ENCODE results near the gene CLP1.

The CLP1 gene

DNA sequence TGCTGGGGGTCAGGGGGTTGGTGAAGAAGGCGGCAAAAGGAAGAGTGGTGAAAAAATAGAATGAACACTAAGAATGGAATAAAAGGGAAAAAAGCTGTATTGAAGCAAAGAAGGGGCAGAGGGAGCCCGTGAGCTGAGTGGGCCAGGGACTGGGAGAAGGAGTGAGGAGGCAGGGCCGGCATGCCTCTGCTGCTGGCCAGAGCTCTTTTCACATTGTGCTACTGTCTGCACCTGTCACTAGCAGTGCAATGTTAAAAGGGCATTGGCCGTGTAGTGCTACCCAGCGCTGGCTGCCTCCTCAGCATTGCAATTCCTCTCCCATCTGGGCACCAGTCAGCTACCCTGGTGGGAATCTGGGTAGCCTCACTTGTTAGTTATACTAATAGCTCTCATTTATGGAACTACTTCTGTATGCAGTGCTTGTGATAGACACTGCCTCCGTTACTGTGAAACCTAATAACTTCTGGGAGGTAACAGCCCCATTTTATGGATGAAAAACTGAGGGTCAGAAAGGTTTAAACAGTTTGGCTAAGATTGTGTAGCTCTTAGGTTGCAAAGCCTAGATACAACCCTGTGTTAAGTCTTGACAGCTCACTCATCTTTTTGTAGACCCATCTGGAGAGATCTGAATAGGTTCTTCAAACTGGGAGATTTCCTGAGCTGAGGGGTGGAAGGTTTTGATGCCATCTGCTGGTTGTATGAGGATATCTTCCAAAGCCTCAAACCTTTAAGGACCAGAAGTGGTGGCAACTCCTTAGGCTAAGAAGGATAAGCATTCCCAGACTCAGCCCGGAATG lies 16.4 kb upstream of the CLP1 start:
- DNase-seq, result peak; percentile 61

DNA sequence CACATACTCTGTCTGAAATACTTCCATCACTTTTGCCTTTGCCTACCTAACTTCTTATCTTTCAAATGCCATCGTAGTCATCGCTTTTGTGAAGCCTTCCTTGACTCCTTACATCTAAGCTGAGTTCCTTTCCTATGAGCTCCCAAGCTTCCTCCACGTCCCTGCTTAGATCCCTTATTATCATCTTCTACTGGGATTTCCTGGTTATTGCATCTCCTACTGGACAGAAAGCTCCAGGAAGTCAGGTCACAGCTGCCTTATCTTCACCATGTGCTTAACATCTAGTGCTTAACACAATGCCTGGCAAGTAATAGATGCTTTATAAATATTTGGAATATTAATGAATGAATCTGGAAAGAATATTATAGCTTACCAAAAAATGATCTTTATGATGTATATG lies 13.8 kb upstream of the CLP1 start:
- peak; percentile 14 for DNase-seq

DNA sequence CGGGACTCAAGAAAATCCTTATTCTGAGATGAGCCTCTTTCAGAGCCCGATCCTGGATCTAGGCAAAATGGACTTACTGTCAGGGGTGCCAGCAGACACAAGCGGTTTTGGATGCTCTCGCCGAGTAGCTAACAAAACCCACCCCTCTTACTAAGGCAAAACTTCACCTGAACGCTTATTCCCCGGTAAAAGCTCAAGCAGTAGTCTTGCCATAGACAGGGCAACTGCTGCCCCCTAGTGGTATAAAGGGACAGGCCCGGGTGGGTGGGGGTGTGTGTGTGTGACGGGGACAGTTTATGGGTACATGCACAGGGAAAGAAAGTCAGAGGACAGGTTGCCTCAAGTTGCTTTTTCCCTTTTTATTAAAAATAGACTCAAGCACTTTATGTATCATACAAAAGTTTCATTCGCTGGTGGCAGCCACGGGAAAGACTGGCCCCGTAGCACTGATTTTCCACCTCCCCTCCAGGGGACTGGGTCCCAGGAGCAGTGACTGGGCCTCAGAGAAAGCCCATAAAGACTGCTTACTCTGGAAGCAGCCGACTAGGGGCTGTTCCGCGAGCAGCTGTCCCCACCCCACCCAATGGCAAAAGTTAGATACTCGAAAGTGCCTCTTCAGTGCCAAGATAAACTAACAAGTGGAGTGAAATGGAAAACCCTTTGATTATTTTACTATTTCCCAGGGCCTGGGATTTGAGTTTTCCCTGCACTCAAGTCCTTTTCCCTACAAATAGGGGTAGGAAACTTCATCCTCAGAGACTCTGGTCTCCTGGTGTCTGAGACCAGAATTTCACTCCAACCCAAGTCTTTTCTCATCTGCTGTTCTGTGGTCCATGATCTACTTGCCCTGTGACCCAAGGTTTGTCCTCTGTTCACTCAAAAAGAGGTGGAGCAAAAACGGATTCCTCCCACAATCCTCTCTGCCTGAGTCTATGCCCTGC lies 12.5 kb upstream of the CLP1 start:
- DNase-seq, result peak; percentile 85

DNA sequence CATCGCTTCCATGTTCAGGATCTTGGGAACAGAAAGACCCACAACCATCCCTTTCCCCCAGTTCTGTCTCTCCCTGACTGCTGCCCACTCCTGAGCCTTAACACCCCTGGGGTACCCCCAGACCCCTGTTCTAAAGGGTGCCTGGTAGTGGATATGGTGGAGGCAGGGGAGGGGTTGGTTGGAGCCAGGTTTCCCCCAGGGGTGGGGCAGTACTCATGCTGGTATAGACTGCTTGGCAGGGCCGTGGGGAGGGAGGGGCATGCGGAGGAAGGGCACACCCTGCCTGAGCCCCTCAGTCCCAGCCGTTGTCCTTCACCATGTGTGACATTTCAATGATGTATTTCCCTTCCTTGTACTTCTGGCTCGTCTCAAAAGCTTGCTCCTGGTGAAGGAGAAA lies 11.9 kb upstream of the CLP1 start:
- DNase-seq, result no peak

DNA sequence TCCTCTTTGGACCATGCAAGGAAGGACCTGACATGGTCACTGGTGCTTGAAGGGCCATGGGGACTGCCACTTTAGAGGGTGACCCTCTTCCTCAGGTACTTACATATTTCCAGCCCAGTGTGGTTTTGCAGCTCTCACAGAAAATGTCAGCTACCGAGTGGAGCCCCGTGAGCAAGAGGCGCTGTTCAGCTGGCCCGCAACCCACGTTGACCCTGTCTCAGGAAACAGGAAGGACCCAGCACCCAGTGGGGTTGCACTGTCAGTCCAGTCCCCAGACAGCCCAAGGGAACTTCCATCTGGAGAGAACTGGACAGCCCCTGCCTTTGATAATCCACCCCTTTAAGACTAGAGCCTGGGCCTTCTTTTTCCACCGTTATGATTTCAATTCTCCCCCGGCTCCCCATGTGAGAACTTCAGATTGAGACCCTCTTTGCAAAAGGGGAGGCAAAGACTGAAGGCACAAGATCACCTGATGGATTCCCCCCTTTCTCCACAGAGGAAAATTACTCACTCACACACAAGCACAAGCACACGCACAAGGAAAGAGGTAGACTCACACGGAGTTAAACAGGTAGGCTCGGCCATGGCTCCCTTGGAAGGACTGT lies 11.3 kb upstream of the CLP1 start:
- DNase-seq, result no peak

DNA sequence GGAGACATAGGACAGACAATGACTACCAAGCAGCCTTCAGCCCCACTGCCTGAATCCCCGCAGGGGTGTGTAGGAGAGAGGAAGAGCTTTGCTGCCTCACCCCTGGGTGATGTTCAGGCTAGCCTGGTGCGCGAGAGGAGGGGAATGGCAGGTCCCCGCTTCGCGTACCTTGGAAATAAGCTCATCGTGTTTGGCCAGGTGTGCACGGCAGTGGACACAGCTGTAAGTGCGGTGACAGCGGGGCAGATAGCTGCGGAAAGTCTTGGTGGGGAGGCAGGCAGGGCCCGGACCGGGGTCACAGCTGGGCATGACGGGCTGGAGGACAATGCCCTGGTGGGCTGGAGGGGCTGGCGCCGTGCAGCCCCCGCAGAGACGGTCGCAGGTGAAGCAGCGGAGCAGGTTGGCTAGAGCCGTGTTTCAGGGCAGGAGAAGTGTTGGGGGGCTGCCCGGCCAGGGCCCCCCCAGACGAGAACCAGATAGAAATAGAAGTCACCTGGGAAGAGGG lies 10.7 kb upstream of the CLP1 start:
- peak; percentile 43 for DNase-seq

DNA sequence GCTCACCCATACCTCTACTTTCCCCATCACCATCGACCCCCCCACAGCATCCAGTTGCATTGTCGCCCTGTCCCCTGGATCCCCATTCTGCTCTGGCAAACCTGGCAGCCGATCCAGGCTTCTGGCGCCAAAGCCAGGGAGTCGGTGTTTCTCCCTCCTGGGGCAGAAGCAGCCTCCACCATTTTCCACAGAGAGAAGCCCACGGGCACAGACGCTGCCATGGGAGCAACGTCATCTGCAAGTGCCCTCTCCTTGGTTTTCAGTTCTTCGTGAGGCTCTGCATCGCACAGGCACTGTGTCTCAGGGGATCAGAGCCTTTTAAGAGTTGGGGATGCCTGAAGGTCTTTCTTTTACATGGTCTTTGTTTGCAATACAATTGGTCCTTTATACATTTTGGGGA lies 10.2 kb upstream of the CLP1 start:
- DNase-seq, result peak; percentile 23

DNA sequence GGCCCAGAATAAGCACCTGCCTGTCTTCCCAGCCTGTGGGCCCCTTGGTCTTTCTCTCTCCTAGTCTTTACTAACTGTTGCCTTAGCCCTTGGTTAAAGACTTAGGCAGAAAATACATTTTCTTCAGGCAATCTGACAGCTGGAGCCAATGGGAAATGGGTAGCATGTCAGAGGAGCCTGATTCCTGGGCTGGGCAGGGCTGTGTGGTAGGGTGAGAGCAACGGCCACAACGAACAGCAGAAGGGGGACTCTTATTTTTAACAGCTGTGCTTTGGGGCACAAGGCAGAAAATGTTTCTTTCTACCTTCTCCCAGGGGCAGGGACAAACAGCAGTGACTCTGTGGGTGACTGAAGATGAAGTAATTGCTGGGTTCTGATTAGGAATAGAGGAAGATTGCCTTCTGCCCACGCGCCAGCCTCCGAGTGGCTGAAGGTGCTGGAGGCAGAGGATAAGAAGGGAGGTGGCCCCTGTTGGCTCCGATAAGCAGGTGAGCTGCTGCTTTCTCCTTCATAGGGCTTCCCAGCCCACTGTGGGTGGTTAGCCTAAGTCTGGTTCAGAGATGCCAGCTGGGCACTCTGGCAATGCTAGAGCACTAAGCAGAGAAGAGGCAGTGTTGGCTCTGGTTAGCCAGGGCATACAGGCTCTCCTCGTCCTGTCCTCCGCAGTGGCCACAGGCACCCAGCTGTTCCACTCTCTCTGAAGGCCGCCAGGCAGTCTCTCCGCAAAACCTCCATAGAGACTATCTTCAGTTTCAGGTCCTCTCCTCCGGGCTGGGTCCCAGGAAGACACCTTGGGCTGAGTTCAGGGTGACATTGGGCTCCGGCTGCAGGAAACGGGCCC lies 9.4 kb upstream of the CLP1 start:
- DNase-seq, result peak; percentile 24

DNA sequence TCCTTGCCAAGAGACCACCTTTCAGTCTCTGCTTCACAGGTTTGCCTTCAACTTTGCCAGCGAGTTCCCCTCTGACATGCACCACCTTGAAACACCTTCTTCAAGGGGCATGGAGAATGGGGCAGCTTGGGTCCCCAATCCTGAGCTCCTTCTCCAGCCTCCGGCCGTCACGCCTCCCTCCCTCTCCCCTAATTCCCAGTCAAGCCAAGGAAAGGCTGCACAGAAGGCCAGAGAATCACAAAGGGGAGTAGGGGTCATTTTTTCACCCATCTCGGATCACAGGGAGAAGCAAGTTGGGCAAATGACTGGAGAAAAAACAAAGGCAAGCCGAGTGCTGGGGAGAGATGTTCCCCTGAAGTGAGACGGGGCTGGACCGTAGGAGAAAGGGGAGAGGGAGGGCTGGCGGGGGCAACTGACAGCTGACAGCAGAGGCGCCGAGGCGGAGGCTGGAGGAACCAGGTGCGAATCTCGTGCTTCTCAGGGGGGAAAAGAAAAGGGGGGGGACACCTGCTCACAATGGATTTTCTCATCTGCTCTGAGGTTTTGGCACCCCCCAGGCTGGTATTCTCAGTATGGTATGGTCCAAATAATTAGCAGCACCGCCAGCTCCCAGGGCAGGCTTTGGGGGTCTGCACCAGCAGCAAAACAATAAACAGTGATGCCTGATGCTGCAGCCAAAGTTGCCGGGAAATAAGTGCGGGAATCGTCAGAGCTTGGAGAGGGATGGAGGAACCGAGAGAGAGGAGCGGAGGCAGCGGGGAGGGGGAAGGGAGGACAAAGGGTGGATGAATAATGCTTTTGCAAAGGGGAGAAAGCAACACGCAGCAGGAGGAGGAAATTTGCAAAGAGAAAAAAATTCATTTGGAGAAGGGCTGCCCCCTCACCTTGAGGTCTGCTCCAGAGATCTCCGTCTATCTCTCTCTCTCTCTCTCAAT lies 8.5 kb upstream of the CLP1 start:
- DNase-seq, result peak; percentile 10

DNA sequence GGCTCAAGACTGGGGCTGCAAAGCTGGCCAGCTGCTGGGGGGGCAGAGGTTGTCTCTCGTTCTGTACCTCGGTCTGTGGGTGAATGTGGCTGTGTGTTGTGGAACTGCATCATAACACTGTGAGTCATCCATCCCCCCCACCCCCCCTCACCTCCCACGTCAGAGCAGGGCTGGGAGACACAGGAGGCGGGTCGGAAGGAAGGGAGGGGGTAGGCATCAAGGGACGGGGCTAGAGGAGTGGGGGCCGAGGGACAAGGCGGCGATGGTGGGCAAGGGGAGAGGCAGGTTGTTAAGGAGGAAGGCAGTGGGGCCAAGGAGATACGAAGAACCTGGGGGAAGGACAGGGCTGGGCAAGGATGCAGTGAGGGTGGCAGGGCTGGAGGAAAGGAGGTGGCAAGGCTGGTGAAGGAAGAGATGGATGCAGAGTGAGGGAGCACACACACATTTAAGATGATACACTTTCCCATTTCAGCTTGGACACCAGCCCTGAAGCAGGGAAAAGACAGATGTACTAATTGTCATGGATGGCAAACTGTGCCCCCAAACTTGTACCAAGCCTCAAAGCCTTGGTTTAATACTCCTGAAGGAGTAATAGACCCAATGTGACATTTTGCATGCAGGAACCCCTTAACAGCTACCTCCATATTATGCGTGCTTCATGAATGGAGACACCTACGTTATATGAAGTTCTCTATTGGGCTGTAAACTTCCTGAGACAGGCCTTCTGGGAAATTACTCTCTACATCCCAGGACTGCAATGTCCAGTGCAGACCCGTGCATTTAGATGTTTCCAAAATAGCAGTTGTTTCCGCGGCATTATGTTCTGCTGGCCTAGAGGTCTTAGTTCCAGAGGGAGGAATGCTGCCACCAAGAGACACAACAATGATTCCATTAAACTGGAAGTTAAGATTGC lies 7.5 kb upstream of the CLP1 start, which contains the start of gene YPEL4:
Gene YPEL4, minus strand, starts transcription at position 87 of the 913 bp plus-strand sequence. CDS start 2,805 bp downstream, outside the sequence.
- peak; percentile 39 for DNase-seq

DNA sequence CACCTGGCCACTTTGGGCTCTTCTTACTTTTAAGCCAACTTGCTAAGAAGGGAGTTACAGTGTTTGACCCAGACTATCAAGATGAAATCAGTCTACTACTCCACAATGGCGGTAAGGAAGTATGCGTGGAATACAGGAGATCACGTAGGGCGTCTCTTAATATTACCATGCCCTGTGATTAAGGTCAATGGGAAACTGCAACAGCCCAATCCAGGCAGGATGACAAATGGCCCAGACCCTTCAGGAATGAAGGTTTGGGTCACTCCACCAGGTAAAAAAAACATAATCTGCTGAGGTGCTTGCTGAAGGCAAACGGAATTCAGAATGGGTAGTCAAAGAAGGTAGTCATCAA lies 6.8 kb upstream of the CLP1 start:
- DNase-seq, result no peak

DNA sequence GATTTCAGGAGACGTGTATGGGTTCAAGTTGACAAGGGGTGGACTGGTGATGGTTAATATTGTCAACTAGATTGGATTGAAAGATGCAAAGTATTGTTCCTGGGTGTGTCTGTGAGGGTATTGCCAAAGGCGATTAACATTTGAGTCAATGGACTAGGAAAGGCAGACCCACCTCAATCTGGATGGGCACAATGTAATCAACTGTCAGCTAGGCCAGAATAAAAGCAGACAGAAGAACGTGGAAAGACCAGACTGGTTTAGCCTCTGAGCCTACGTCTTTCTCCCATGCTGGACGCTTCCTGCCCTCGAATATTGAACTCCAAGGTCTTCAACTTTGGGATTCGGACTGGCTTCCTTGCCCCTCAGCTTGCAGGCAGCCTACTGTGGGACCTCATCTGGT lies 6.2 kb upstream of the CLP1 start:
- DNase-seq, result no peak

DNA sequence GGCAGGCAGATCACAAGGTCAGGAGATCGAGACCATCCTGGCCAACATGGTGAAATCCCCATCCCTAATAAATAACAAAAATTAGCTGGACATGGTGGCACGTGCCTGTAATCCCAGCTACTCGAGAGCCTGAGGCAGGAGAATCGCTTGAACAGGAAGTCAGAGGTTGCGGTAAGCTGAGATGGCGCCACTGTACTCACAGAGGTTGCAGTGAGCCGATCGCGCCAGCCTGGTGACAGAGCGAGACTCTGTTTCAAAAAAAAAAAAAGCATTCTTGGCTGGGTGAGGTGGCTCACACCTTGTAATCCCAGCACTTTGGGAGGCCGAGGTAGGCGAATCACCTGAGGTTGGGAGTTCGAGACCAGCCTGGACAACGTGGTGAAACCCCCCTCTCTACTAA lies 5.3 kb upstream of the CLP1 start:
- DNase-seq, result peak; percentile 5

DNA sequence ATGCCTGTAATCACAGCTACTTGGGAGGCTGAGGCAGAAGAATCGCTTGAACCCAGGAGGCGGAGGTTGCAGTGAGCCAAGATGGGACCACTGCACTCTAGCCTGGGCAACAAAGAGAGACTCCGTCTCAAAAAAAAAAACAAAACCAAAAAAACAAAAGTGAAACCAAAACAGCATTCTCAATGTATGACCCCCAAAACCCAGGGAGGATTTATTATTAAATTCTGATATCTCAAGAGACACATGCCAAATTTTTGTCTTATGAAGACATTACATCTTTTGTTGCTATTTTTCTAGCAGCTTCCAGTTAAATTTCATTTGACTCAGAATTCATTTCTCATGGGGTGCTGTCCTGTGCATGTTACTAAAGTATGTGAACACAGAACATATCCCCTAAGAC lies 4.9 kb upstream of the CLP1 start:
- no peak for DNase-seq

DNA sequence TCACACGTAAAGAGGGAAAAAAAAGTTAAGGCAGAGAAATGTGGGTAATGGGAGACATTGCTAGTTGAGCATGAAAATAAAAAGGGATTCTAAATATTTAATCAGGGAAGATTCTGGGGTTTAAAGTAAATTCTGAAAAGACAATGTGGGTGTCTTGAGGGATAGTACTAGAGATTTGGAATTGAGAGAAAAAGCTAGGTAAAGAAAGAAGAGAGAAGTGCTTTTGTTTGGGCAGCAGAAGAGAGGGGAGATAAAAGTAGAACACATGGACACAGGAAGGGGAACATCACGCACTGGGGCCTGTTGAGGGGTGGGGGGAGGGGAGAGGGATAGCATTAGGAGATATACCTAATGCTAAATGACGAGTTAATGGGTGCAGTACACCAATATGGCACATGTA lies 4.4 kb upstream of the CLP1 start:
- DNase-seq, result no peak

DNA sequence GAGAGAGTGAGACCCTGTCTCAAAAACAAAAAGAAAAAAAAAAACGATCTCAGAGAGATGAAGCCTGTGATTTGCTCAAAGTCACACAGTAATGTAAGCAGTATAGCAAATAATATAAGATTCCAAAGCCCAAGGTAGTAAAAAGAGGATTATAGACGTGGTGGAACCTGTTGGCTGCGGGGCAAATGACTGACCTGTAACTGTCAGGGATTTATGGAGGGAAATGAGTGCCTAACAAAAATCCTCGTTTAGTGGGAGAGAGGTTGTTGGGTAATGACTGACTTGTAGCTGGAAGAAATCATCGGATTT lies 723 bp upstream of the CLP1 start:
- DNase-seq, result no peak

DNA sequence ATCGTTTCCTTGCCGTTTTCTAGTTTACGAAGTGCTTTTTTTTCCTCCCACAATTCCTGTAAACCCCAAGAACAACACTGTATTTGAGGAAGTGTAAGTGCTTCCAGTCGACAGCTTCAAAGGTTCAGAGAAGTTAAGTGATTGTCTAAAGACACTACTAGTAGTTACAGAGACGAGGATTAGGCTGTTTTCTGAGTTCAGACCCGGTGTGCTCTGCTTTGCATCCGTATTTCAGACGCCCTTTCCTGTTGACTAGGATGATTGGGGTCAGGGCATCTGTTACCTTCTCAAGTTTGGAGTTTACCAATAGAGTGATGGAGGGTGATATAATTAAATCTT lies 430 bp downstream of the CLP1 start:
- DNase-seq, result peak; percentile 24

DNA sequence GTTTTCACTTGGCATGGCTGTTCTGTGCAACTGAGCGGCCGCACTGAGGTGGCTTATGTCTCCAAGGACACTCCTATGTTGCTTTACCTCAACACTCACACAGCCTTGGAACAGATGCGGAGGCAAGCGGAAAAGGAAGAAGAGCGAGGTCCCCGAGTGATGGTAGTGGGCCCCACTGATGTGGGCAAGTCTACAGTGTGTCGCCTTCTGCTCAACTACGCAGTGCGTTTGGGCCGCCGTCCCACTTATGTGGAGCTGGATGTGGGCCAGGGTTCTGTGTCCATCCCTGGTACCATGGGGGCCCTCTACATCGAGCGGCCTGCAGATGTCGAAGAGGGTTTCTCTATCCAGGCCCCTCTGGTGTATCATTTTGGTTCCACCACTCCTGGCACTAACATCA lies 2.1 kb downstream of the CLP1 start:
- DNase-seq, result no peak

DNA sequence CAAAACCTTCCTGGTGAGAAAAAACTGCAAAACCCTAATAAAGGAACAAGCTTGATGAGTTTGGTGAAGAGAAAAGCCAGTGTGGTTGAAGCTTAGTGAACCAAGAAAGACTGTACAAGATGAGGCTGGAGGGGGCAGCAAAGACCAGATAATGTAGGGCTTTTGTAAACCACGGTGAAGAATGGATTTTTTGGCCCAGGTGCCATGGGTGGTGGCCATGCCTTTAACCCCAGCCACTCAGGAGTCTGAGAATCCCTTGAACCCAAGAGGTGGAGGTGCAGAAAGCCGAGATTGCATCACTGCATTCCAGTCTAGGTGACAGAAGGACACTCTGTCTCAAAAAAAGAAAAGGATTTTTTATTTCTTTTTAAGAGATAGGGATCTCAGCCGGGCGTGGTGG lies 5.3 kb downstream of the CLP1 start:
- no peak for DNase-seq

DNA sequence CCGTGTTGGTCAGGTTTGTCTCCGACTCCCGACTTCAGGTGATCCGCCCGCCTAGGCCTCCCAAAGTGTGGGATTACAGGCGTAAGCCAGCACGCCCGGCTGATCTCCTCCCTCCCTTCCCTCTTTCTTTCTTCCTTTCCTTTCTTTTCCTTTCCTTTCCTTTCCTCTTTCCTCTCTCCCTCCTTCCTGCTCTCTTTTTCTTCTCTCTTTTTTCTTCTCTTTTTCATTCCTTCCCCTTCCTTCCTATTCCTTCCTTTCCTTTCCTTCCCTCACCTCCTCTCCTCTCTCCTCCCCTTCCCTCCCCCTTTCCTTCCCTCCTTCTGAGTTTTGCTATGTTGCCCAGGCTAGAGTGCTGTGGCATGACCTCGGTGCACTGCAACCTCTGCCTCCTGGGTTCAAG lies 6.4 kb downstream of the CLP1 start:
- DNase-seq, result no peak

Measured in NCI-H69 (cell line).